HepG2 (cell line): Measurements from ENCODE around the gene BAHCC1. TPM values are rescaled to one million over a fixed set of nuclear protein-coding genes. Genes with fewer than 3 reads are reported as not detected.

Experiments
- AKAP8 ChIP-seq: sonication (generic); formaldehyde crosslinking; IDR thresholded peaks from 2 replicates; pipeline ENCODE4 v1.5.1; 2020; ENCODE audit warnings: mild to moderate bottlenecking, missing genetic modification reagents
- ATF2 ChIP-seq: sonication (generic); formaldehyde crosslinking; IDR thresholded peaks from 2 replicates; pipeline ENCODE4 v1.4.0; 2020; ENCODE audit warnings: missing genetic modification reagents
- ATF7-NPFF ChIP-seq: sonication (generic); formaldehyde crosslinking; IDR thresholded peaks from 2 replicates; pipeline ENCODE4 v1.8.1; 2023; ENCODE audit warnings: mild to moderate bottlenecking, low read depth, missing genetic modification reagents, moderate library complexity
- BHLHE40 ChIP-seq: IDR thresholded peaks from 2 replicates; pipeline ENCODE4 v1.6.1; 2011; ENCODE audit warnings: low read length, improper control_type of control experiment
- GABPB1 ChIP-seq: IDR thresholded peaks from 2 replicates; pipeline ENCODE4 v1.6.1; 2016; ENCODE audit warnings: mild to moderate bottlenecking, missing genetic modification reagents, moderate library complexity, missing compliant biosample characterization
- GATAD2A ChIP-seq: IDR thresholded peaks from 2 replicates; pipeline ENCODE4 v1.6.1; 2016
- ISL2 ChIP-seq: sonication (generic); formaldehyde crosslinking; IDR thresholded peaks from 2 replicates; pipeline ENCODE4 v1.5.0; 2020; ENCODE audit warnings: missing genetic modification reagents
- KDM4B ChIP-seq: sonication (generic); formaldehyde crosslinking; IDR thresholded peaks from 2 replicates; pipeline ENCODE4 v1.4.0; 2020; ENCODE audit warnings: missing genetic modification reagents
- KDM5B ChIP-seq: sonication (generic); formaldehyde crosslinking; IDR thresholded peaks from 2 replicates; pipeline ENCODE4 v1.4.0; 2020; ENCODE audit warnings: missing genetic modification reagents, mild to moderate bottlenecking, borderline replicate concordance
- MAF1 ChIP-seq: sonication (generic); formaldehyde crosslinking; IDR thresholded peaks from 2 replicates; pipeline ENCODE4 v1.5.0; 2020; ENCODE audit warnings: missing genetic modification reagents, borderline replicate concordance
- PCBP1 ChIP-seq: fragments of 200-400 bp; formaldehyde crosslinking; IDR thresholded peaks from 2 replicates; pipeline ENCODE4 v1.6.1; 2017; ENCODE audit warnings: mild to moderate bottlenecking, low read depth, low read length, borderline replicate concordance
- SALL2 ChIP-seq: sonication (generic); formaldehyde crosslinking; IDR thresholded peaks from 2 replicates; pipeline ENCODE4 v1.8.1; 2023; ENCODE audit warnings: mild to moderate bottlenecking, missing genetic modification reagents, inconsistent platforms
- SPEN ChIP-seq: sonication (generic); formaldehyde crosslinking; IDR thresholded peaks from 2 replicates; pipeline ENCODE4 v1.5.1; 2020; ENCODE audit warnings: low read depth, mild to moderate bottlenecking, missing genetic modification reagents
- THAP7 ChIP-seq: sonication (generic); formaldehyde crosslinking; IDR thresholded peaks from 2 replicates; pipeline ENCODE4 v1.8.1; 2023; ENCODE audit warnings: mild to moderate bottlenecking, missing genetic modification reagents
- TMF1 ChIP-seq: sonication (generic); formaldehyde crosslinking; IDR thresholded peaks from 2 replicates; pipeline ENCODE4 v1.8.1; 2022; ENCODE audit warnings: low read depth, missing genetic modification reagents
- U2AF2 ChIP-seq: fragments of 200-400 bp; formaldehyde crosslinking; IDR thresholded peaks from 2 replicates; pipeline ENCODE4 v1.6.1; 2017; ENCODE audit warnings: low read depth, mild to moderate bottlenecking, low read length
- WIZ ChIP-seq: sonication (generic); formaldehyde crosslinking; IDR thresholded peaks from 2 replicates; pipeline ENCODE4 v1.5.1; 2020; ENCODE audit warnings: mild to moderate bottlenecking, missing genetic modification reagents
- ZFP91 ChIP-seq: sonication (generic); formaldehyde crosslinking; IDR thresholded peaks from 2 replicates; pipeline ENCODE4 v1.9.0; 2022; ENCODE audit warnings: missing genetic modification reagents, mild to moderate bottlenecking, borderline replicate concordance
- ZNF160 ChIP-seq: sonication (generic); formaldehyde crosslinking; IDR thresholded peaks from 2 replicates; pipeline ENCODE4 v1.8.0; 2022; ENCODE audit warnings: mild to moderate bottlenecking, inconsistent platforms, missing genetic modification reagents
- ZNF263 ChIP-seq: sonication (generic); formaldehyde crosslinking; IDR thresholded peaks from 2 replicates; pipeline ENCODE4 v1.4.0; 2020; ENCODE audit warnings: missing genetic modification reagents
- ZNF30 ChIP-seq: sonication (generic); formaldehyde crosslinking; IDR thresholded peaks from 2 replicates; pipeline ENCODE4 v1.5.0; 2020; ENCODE audit warnings: mild to moderate bottlenecking, missing genetic modification reagents
- ZNF543 ChIP-seq: sonication (generic); formaldehyde crosslinking; IDR thresholded peaks from 2 replicates; pipeline ENCODE4 v1.4.0; 2020; ENCODE audit warnings: mild to moderate bottlenecking, missing genetic modification reagents
- ZNF546 ChIP-seq: sonication (generic); formaldehyde crosslinking; conservative IDR thresholded peaks from 2 replicates; pipeline ENCODE4 v1.8.1; 2023; ENCODE audit warnings: mild to moderate bottlenecking, missing genetic modification reagents
- ZNF678 ChIP-seq: sonication (generic); formaldehyde crosslinking; IDR thresholded peaks from 2 replicates; pipeline ENCODE4 v1.4.0; 2020; ENCODE audit warnings: mild to moderate bottlenecking, missing genetic modification reagents
- ZNF75D ChIP-seq: sonication (generic); formaldehyde crosslinking; IDR thresholded peaks from 2 replicates; pipeline ENCODE4 v1.8.1; 2023; ENCODE audit warnings: missing genetic modification reagents, mild to moderate bottlenecking, borderline replicate concordance
- ZNF766 ChIP-seq: sonication (generic); formaldehyde crosslinking; IDR thresholded peaks from 2 replicates; pipeline ENCODE4 v1.5.0; 2020; ENCODE audit warnings: missing genetic modification reagents, borderline replicate concordance
- ZNF775 ChIP-seq: sonication (generic); formaldehyde crosslinking; IDR thresholded peaks from 2 replicates; pipeline ENCODE4 v1.4.0; 2020; ENCODE audit warnings: missing genetic modification reagents, mild to moderate bottlenecking, moderate library complexity, borderline replicate concordance
- polyA plus RNA-seq, 8 experiments: library from polyadenylated mRNA; depleted of rRNA in 3 of 8; stranded (reverse) in 7 of 8; unstranded in 1 of 8; fragments of >200 nt; fragmentation: Illumina TruSeq in 4 of 8; extraction: Trizol in 4 of 8; gene quantifications; 2 replicates each; pipeline versions ENCODE4 v1.2.1 to v1.2.3, GENCODE V29; 2011 to 2016; ENCODE audit warnings: low read depth in 4 of 8, missing spikeins in 1 of 8, mixed read lengths in 1 of 8; ENCODE audit not compliant: insufficient read depth in 1 of 8
- total RNA-seq, 5 experiments: library from RNA; depleted of rRNA; stranded (reverse); fragments of >200 nt; fragmentation: Illumina TruSeq; extraction: Trizol; gene quantifications; 2 replicates each; pipeline ENCODE4 v1.2.3, GENCODE V29; 2016; ENCODE audit warnings: low read depth in 1 of 5

Gene BAHCC1
- total and polyA plus RNA-seq, 2 of the 13 experiments (the other 11 are each of a cell fraction or from before 2014, with no cell fraction given): 1.4 to 1.7 TPM

- peak; percentile 46; the same call in 1 of the 2 replicates for TF ChIP-seq TMF1 (CRISPR knock-in tag)
- TF ChIP-seq BHLHE40: 0 out of 2 replicates have a peak, but pooled peaks have one; percentile 3
- TF ChIP-seq ZNF775 (CRISPR knock-in tag): 0 out of 2 replicates have a peak, but pooled peaks have one; percentile 51
- 0 out of 2 replicates have a peak, but pooled peaks have one; percentile 77 for TF ChIP-seq ZNF30 (CRISPR knock-in tag)
- no peak for TF ChIP-seq ATF2 (CRISPR knock-in tag)
- peak; percentile 50; the same call in 1 of the 2 replicates for TF ChIP-seq ZFP91 (CRISPR knock-in tag)
- TF ChIP-seq PCBP1: 0 out of 2 replicates have a peak, but pooled peaks have one; percentile 42
- TF ChIP-seq AKAP8 (CRISPR knock-in tag): peak; percentile 86; the same call in 1 of the 2 replicates
- TF ChIP-seq ZNF678: no peak; the same call in 1 of the 2 replicates
- peak; percentile 94; the same call in 1 of the 2 replicates for TF ChIP-seq ZNF546 (CRISPR knock-in tag)
- TF ChIP-seq ATF7-NPFF: no peak
- peak; percentile 32; the same call in 1 of the 2 replicates for TF ChIP-seq THAP7 (CRISPR knock-in tag)
- TF ChIP-seq KDM4B (CRISPR knock-in tag): no peak
- 0 out of 2 replicates have a peak, but pooled peaks have one; percentile 73 for TF ChIP-seq WIZ (CRISPR knock-in tag)
- no peak for TF ChIP-seq SALL2 (CRISPR knock-in tag)
- TF ChIP-seq U2AF2: no peak
- TF ChIP-seq ZNF543 (CRISPR knock-in tag): 0 out of 2 replicates have a peak, but pooled peaks have one; percentile 40
- 0 out of 2 replicates have a peak, but pooled peaks have one; percentile 9 for TF ChIP-seq ISL2 (CRISPR knock-in tag)
- TF ChIP-seq SPEN (CRISPR knock-in tag): peak; percentile 20; the same call in 1 of the 2 replicates
- TF ChIP-seq ZNF160 (CRISPR knock-in tag): peak; percentile 60; the same call in 1 of the 2 replicates
- TF ChIP-seq ZNF263: no peak
- TF ChIP-seq GATAD2A (CRISPR knock-in tag): peak; percentile 3; the same call in 1 of the 2 replicates
- TF ChIP-seq KDM5B: peak; percentile 68; the same call in 1 of the 2 replicates
- TF ChIP-seq ZNF75D: no peak
- TF ChIP-seq GABPB1 (CRISPR knock-in tag): peak; percentile 51; the same call in 1 of the 2 replicates
- 0 out of 2 replicates have a peak, but pooled peaks have one; percentile 11 for TF ChIP-seq MAF1 (CRISPR knock-in tag)
- TF ChIP-seq ZNF766 (CRISPR knock-in tag): peak; percentile 16; the same call in 1 of the 2 replicates
Observed at GRCh38 chr17:81511804-81512561, 116.7 kb downstream of the BAHCC1 start (continued).
